Omental fat pad (tissue), 4 donors: ENCODE data around the gene ZNF691. TPM values are rescaled to one million over a fixed set of nuclear protein-coding genes. Genes with fewer than 3 reads are reported as not detected.

Experiments
- ATAC-seq: fragments of 150-250 bp; one replicate; pipeline ENCODE4 v1.9.1; 2016; ENCODE audit warnings: mild to moderate bottlenecking, moderate library complexity; ENCODE audit not compliant: low FRiP score
- DNase-seq: peaks from one replicate; pipeline ENCODE4 v3.0.0-alpha.2; 2019; ENCODE audit warnings: low spot score
- total RNA-seq, 4 donors: library from RNA; depleted of rRNA; stranded (reverse); fragments of >200 nt; gene quantifications; one replicate each; pipeline ENCODE4 v1.1.0, GENCODE V29; 2016
- TF ChIP-seq, protein P1 (sequence below), 3 donors: fragments of 450-650 bp; IDR thresholded peaks; one replicate each; pipeline ENCODE4 v1.5.1; 2016 to 2017; ENCODE audit warnings: antibody characterized with exemption in 3 of 3, mild to moderate bottlenecking in 3 of 3, moderate library complexity in 2 of 3

ZNF691 gene, protein sequence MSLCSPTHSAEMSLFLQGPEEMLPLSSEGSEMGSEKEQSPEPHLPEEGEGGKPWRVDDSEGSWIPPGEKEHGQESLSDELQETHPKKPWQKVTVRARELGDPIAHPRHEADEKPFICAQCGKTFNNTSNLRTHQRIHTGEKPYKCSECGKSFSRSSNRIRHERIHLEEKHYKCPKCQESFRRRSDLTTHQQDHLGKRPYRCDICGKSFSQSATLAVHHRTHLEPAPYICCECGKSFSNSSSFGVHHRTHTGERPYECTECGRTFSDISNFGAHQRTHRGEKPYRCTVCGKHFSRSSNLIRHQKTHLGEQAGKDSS
- total RNA-seq, result 10 to 100 TPM in 1 of 4 donors, 1 to 10 TPM in 3; 6.2 to 11.2 (median 8.8) TPM

DNA sequence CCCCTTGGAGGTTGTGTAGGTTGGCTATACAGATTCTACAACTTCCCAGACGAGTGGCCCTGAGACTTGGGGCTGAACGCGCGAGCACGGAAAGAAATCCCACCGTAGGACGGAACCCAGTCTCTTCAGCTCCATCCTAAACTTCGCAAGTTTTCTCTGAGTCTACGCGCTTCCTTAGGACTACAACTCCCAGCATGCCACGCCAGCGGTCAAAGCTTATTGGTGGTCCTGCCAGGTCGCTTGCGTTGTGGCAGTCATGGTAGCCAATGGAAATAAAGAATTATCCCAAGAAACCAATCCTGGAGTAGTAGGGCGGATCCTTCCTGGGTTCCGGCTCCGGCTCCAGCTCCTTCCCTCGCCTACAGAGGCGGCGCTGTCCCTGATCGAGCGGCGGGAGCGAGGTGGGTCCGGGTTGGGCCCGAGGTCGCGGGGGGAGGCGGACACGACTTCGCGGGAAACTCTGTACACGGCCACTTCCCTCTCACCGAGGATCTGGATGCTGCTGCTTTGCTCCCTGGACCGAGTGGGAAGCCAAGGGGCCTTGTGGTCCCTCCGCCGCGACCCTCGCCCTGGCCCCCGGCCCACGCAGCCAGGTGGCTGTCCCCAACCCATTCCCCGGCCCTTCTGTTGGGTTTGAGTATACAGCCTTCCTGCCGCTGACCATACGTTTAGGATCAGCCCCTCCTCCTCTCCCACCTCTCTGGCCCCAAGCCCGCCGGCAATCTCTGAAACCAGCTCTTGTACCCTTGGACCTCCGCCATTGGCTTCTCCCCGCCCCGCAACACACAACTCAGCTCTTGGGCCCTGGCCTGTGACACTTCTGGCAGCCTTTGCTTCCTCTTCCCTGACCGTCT lies at the start of gene ZNF691:
ZNF691 (plus strand) TSS at position 357 of the 854 bp plus-strand sequence. CDS start 3,046 bp downstream, outside the sequence.
- TF ChIP-seq, protein P1, sequence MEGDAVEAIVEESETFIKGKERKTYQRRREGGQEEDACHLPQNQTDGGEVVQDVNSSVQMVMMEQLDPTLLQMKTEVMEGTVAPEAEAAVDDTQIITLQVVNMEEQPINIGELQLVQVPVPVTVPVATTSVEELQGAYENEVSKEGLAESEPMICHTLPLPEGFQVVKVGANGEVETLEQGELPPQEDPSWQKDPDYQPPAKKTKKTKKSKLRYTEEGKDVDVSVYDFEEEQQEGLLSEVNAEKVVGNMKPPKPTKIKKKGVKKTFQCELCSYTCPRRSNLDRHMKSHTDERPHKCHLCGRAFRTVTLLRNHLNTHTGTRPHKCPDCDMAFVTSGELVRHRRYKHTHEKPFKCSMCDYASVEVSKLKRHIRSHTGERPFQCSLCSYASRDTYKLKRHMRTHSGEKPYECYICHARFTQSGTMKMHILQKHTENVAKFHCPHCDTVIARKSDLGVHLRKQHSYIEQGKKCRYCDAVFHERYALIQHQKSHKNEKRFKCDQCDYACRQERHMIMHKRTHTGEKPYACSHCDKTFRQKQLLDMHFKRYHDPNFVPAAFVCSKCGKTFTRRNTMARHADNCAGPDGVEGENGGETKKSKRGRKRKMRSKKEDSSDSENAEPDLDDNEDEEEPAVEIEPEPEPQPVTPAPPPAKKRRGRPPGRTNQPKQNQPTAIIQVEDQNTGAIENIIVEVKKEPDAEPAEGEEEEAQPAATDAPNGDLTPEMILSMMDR (IDR thresholded peaks at IDR 0.05), result no peak

DNA sequence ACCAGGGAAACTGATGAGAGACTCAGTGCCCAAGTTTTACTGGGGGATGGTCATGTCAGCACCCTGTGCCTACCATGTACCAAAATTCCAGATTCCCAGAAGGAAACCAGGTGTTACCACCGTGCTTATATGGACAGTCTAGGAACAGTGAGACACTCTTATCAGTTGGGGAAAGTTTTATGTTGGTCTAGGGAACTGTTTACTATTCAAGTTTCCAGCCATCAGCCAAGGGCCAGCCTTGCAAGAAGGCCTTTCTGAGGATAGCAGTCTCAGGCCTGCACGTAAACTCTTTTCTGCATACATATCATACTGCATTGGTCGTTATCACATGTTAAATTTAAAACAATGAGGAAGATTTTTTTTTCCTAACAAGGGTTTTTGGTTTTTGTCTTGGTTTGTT lies 49.0 kb upstream of the ZNF691 start:
- ATAC-seq (no peak), DNase-seq (no peak)
- TF ChIP-seq, protein P1 (IDR thresholded peaks at IDR 0.05), result no peak

More for the DNA sequence above, at the start of gene ZNF691:
- DNase-seq (peak; percentile 71), ATAC-seq (peak; percentile 99)

DNA sequence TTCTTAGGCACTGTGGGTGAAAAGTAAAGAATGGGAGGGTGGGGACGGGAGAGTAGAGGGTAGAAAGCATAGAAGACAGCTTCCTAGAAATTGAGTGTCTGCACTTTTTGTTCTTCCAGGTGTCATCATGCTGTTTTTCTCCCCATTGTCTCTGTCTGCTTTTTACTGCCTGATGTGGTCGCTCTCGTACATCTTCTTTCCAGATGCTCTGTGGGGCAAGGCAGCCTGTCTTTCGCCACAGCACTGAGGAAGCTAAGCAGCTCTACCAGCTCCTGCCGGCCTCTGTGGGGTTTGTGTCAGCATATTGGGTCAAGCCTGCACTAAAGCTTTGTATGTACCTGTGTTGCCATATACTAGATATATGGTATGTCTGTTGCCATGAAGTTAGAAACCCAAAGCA lies 48.4 kb upstream of the ZNF691 start:
- TF ChIP-seq, protein P1 (IDR thresholded peaks at IDR 0.05), result no peak
- DNase-seq (no peak), ATAC-seq (no peak)

DNA sequence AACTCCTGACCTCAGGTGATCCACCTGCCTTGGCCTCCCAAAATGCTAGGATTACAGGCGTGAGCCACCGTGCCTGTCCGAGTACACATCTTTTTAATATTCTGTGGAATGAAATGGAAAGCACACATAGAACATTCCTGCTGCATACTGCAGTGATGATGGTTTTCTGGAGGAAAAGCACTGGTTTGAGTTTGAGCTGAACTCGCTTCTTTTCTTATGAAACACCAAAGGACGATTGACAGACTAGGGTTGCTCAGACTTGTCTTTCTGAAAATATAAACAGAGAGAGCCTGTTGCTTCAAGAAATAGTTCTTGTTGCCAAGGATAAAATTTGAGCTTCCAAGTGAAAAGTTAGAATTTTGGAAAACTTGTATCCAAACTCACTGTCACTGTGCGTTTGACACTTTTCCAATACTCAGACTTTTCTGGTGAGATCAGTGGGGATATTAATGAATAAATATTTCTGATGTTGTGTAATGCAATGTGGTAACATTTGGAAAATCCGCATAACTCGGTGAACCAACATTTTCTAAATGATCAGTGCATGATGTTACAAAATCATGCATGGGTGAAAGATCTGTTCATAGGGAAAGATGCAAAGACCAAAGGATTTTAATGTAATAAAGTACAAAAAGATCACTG lies 44.5 kb upstream of the ZNF691 start:
- ATAC-seq (no peak), DNase-seq (no peak)
- TF ChIP-seq, protein P1 (IDR thresholded peaks at IDR 0.05), result no peak

DNA sequence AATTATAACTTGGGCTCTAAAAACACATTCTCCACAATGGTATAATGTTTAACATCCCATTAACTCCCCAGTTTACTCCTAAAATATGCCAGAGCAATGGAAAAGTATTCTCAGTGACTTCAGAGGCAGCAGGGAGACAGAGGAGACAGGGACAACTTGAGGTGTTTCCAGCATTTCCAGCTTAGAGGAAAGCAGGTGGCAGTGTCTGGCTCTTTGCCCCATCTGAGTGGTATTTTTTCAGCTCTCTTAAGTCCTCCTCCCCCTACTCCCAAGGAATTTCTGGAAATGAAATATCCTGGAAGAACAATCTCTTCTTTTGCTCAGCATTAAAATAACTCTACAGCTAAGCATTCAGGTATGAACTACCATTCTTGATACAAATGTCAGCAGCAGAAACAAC lies 40.2 kb upstream of the ZNF691 start:
- TF ChIP-seq, protein P1 (IDR thresholded peaks at IDR 0.05), result no peak
- ATAC-seq, result no peak
- DNase-seq, result no peak

DNA sequence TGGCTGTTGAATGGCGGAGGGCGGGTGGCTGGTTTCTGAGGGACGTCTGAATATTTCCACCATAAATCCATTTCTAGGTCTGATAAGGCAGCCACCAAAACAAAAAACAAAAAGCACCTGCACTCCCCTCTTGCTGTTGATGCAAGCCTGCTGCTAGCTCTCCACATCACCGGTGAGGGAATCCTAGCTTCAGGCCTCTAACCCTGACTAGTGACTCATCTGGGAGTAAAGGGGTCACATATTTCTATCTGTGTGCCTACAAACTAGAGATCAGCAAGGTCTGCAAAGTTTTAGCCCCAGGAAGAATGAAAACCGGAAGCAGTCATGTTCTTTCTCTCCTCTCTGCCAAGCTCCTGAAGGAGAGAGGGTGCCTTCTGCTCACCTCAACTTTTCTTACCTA lies 39.8 kb upstream of the ZNF691 start:
- DNase-seq (no peak), ATAC-seq (no peak)
- TF ChIP-seq, protein P1 (IDR thresholded peaks at IDR 0.05), result no peak
